Measurements from ENCODE around the gene CD22. TPM values are rescaled to one million over a fixed set of nuclear protein-coding genes. Genes with fewer than 3 reads are reported as not detected.

CD22 gene
- total RNA-seq, 3 donors from 2014 or later, result 0.33 to 7.8 (median 4.8) TPM

GRCh38 chr19:35381318-35381717 is 52.3 kb downstream of the CD22 start:
- H3K4me3 ChIP-seq, result no peak overlapping the region
- TF ChIP-seq POLR2A (IDR thresholded peaks at IDR 0.05), result no peak
- TF ChIP-seq CTCF (IDR thresholded peaks at IDR 0.05), result no peak
- TF ChIP-seq POLR2AphosphoS5 (IDR thresholded peaks at IDR 0.05), result no peak
- intact Hi-C loops (cut with DNase I; ENCODE audit: low total_unique reads), result no loop called here
- H3K36me3 ChIP-seq, result no peaks in the 10 kb centered on the region
- DNase-seq (ENCODE audit: low spot score in 2 of 2), result no peak
- H3K4me1 ChIP-seq, result no peaks in the 10 kb centered on the region
- no peak overlapping the region for H3K27ac ChIP-seq
- no peaks in the 10 kb centered on the region for H3K9me3 ChIP-seq
- no peaks in the 10 kb centered on the region for H3K27me3 ChIP-seq

GRCh38 chr19:35381926-35382325 is 52.9 kb downstream of the CD22 start:
- Histone ChIP-seq H3K27ac (no peak overlapping the region), H3K4me3 (no peak overlapping the region), H3K4me1 (no peaks in the 10 kb centered on the region), H3K36me3 (no peaks in the 10 kb centered on the region), H3K9me3 (no peaks in the 10 kb centered on the region), H3K27me3 (no peaks in the 10 kb centered on the region)
- intact Hi-C loops (cut with DNase I; ENCODE audit: low total_unique reads), result no loop called here
- TF ChIP-seq POLR2AphosphoS5 (IDR thresholded peaks at IDR 0.05) (no peak), CTCF (IDR thresholded peaks at IDR 0.05) (no peak), POLR2A (IDR thresholded peaks at IDR 0.05) (no peak)
- DNase-seq (ENCODE audit: low spot score in 2 of 2), result no peak

- H3K27ac ChIP-seq, result no peak overlapping the region
- H3K4me1 ChIP-seq, result no peaks in the 10 kb centered on the region
- no peak overlapping the region for H3K4me3 ChIP-seq
- no peaks in the 10 kb centered on the region for H3K9me3 ChIP-seq
- H3K27me3 ChIP-seq, result no peaks in the 10 kb centered on the region
- DNase-seq (ENCODE audit: low spot score in 2 of 2), result no peak
- intact Hi-C loops (cut with DNase I; ENCODE audit: low total_unique reads), result no loop called here
- H3K36me3 ChIP-seq, result no peaks in the 10 kb centered on the region
- TF ChIP-seq POLR2AphosphoS5 (IDR thresholded peaks at IDR 0.05) (no peak), POLR2A (IDR thresholded peaks at IDR 0.05) (no peak), CTCF (IDR thresholded peaks at IDR 0.05) (no peak)
Measured at GRCh38 chr19:35383536-35383935, 54.5 kb downstream of the CD22 start.

- TF ChIP-seq POLR2A (IDR thresholded peaks at IDR 0.05) (no peak), CTCF (IDR thresholded peaks at IDR 0.05) (no peak), POLR2AphosphoS5 (IDR thresholded peaks at IDR 0.05) (no peak)
- DNase-seq (ENCODE audit: low spot score in 2 of 2), result no peak
- Histone ChIP-seq H3K4me3 (no peak overlapping the region), H3K27ac (no peak overlapping the region), H3K36me3 (no peaks in the 10 kb centered on the region), H3K9me3 (no peaks in the 10 kb centered on the region), H3K27me3 (no peaks in the 10 kb centered on the region), H3K4me1 (no peaks in the 10 kb centered on the region)
- intact Hi-C loops (cut with DNase I; ENCODE audit: low total_unique reads), result no loop called here
Measured at GRCh38 chr19:35388277-35389054, 59.5 kb downstream of the CD22 start.

- TF ChIP-seq CTCF (IDR thresholded peaks at IDR 0.05) (no peak), POLR2A (IDR thresholded peaks at IDR 0.05) (no peak), POLR2AphosphoS5 (IDR thresholded peaks at IDR 0.05) (no peak)
Measured at GRCh38 chr19:35389192-35389861, 60.3 kb downstream of the CD22 start.

More at GRCh38 chr19:35389192-35389861, 60.3 kb downstream of the CD22 start:
- no peak overlapping the region for H3K4me3 ChIP-seq
- no peaks in the 10 kb centered on the region for H3K36me3 ChIP-seq
- no peak for DNase-seq (ENCODE audit: low spot score in 2 of 2)
- no peak overlapping the region for H3K27ac ChIP-seq
- no peaks in the 10 kb centered on the region for H3K27me3 ChIP-seq
- intact Hi-C loops (cut with DNase I; ENCODE audit: low total_unique reads), result no loop called here
- H3K4me1 ChIP-seq, result no peaks in the 10 kb centered on the region
- no peaks in the 10 kb centered on the region for H3K9me3 ChIP-seq

Data from breast epithelium (tissue), 4 donors.